Measurements from ENCODE around the gene MUC5B. TPM values are rescaled to one million over a fixed set of nuclear protein-coding genes. Genes with fewer than 3 reads are reported as not detected.

Gene MUC5B
- total RNA-seq, 1 donor from 2014 or later, result 57.5 TPM

GRCh38 chr11:1274501-1274900 lies 51.6 kb downstream of the MUC5B start:
- Histone ChIP-seq H3K9me3 (no peaks in the 10 kb centered on the region), H3K27ac (no peak overlapping the region), H3K27me3 (ENCODE audit: low read depth) (no peaks in the 10 kb centered on the region), H3K4me1 (no peaks in the 10 kb centered on the region), H3K36me3 (peaks cover 54% of the 10 kb centered on the region), H3K4me3 (no peak overlapping the region)
- ATAC-seq (no peak), DNase-seq (no peak)
- TF ChIP-seq CTCF (IDR thresholded peaks at IDR 0.05), result no peak
- intact Hi-C loops (cut with DNase I), result no loop called here

GRCh38 chr11:1275021-1275420 lies 52.2 kb downstream of the MUC5B start:
- no peak for DNase-seq
- intact Hi-C loops (cut with DNase I), result no loop called here
- no peak overlapping the region for H3K27ac ChIP-seq
- TF ChIP-seq CTCF (IDR thresholded peaks at IDR 0.05), result no peak
- ATAC-seq, result no peak
- no peaks in the 10 kb centered on the region for H3K4me1 ChIP-seq
- H3K9me3 ChIP-seq, result no peaks in the 10 kb centered on the region
- peaks cover 59% of the 10 kb centered on the region for H3K36me3 ChIP-seq
- no peaks in the 10 kb centered on the region for H3K27me3 ChIP-seq (ENCODE audit: low read depth)
- no peak overlapping the region for H3K4me3 ChIP-seq

- no peak overlapping the region for H3K4me3 ChIP-seq
- H3K27ac ChIP-seq, result no peak overlapping the region
- H3K27me3 ChIP-seq (ENCODE audit: low read depth), result no peaks in the 10 kb centered on the region
- H3K9me3 ChIP-seq, result no peaks in the 10 kb centered on the region
- DNase-seq, result no peak
- ATAC-seq, result no peak
- peaks cover 71% of the 10 kb centered on the region for H3K36me3 ChIP-seq
- H3K4me1 ChIP-seq, result no peaks in the 10 kb centered on the region
- intact Hi-C loops (cut with DNase I), result no loop called here
- TF ChIP-seq CTCF (IDR thresholded peaks at IDR 0.05), result no peak
These were observed 53.4 kb downstream of the MUC5B start for GRCh38 chr11:1276041-1276790.

- Histone ChIP-seq H3K27ac (no peak overlapping the region), H3K36me3 (peaks cover 79% of the 10 kb centered on the region), H3K9me3 (no peaks in the 10 kb centered on the region), H3K4me1 (peaks cover 7% of the 10 kb centered on the region), H3K27me3 (ENCODE audit: low read depth) (no peaks in the 10 kb centered on the region), H3K4me3 (no peak overlapping the region)
- DNase-seq (no peak), ATAC-seq (no peak)
- intact Hi-C loops (cut with DNase I), result no loop called here
- TF ChIP-seq CTCF (IDR thresholded peaks at IDR 0.05), result no peak
These were observed 54.2 kb downstream of the MUC5B start for GRCh38 chr11:1276866-1277615.

- no peak overlapping the region for H3K27ac ChIP-seq
- H3K4me3 ChIP-seq, result no peak overlapping the region
- ATAC-seq (no peak), DNase-seq (no peak)
- H3K27me3 ChIP-seq (ENCODE audit: low read depth), result no peaks in the 10 kb centered on the region
- intact Hi-C loops (cut with DNase I), result no loop called here
- peaks cover 10% of the 10 kb centered on the region for H3K4me1 ChIP-seq
- TF ChIP-seq CTCF (IDR thresholded peaks at IDR 0.05), result no peak
- no peaks in the 10 kb centered on the region for H3K9me3 ChIP-seq
- peaks cover 83% of the 10 kb centered on the region for H3K36me3 ChIP-seq
These were observed 55.2 kb downstream of the MUC5B start for GRCh38 chr11:1277936-1278512.
